Fibroblast of villous mesenchyme (primary cell): ENCODE results near the gene GFOD2. TPM values are rescaled to one million over a fixed set of nuclear protein-coding genes. Genes with fewer than 3 reads are reported as not detected.

ENCODE experiments used
- DNase-seq: peaks from one replicate; pipeline ENCODE4 v3.0.0-alpha.2; 2010; ENCODE audit warnings: low read depth
- H3K4me3 ChIP-seq: 2 replicates; pipeline ENCODE4 v1.5.1; 2011; ENCODE audit warnings: low read depth, mild to moderate bottlenecking, low read length
- CTCF ChIP-seq: IDR thresholded peaks from 2 replicates; pipeline ENCODE4 v1.5.1; 2012; ENCODE audit warnings: low read depth, mild to moderate bottlenecking, low read length; ENCODE audit not compliant: insufficient read depth
- total RNA-seq: library from RNA; depleted of rRNA; stranded (reverse); fragments of >200 nt; gene quantifications from 2 replicates; pipeline ENCODE4 v1.2.3, GENCODE V29; 2012

Gene GFOD2
- total RNA-seq, 1 donor = 15.5 TPM

- no peak overlapping the region for H3K4me3 ChIP-seq
- DNase-seq = no peak
- TF ChIP-seq CTCF = no peak
Observed at GRCh38 chr16:67750466-67750865, 31.4 kb upstream of the GFOD2 start.

- no peak for DNase-seq
- no peak overlapping the region for H3K4me3 ChIP-seq
- TF ChIP-seq CTCF = no peak
Observed at GRCh38 chr16:67749436-67750078, 30.4 kb upstream of the GFOD2 start.

- TF ChIP-seq CTCF = no peak
- H3K4me3 ChIP-seq = no peak overlapping the region
- DNase-seq = no peak
Observed at GRCh38 chr16:67748834-67749233, 29.7 kb upstream of the GFOD2 start.

- no peak for DNase-seq
- no peak overlapping the region for H3K4me3 ChIP-seq
- TF ChIP-seq CTCF = no peak
Observed at GRCh38 chr16:67746846-67747245, 27.7 kb upstream of the GFOD2 start.

GRCh38 chr16:67741118-67741517 lies 22.0 kb upstream of the GFOD2 start:
- H3K4me3 ChIP-seq = no peak overlapping the region
- TF ChIP-seq CTCF = no peak
- DNase-seq = no peak

- DNase-seq = no peak
- TF ChIP-seq CTCF = no peak
- H3K4me3 ChIP-seq = no peak overlapping the region
Observed at GRCh38 chr16:67740391-67740790, 21.3 kb upstream of the GFOD2 start.

GRCh38 chr16:67736858-67737257 lies 17.7 kb upstream of the GFOD2 start:
- TF ChIP-seq CTCF = no peak
- no peak for DNase-seq
- H3K4me3 ChIP-seq = no peak overlapping the region
